ENCODE results near the gene DNM3.

The DNM3 gene

GRCh38 chr1:171805395-171806115, 35.7 kb upstream of the DNM3 start:
- Mint-ChIP-seq H3K36me3 (ENCODE audit: low read depth) (no peaks in the 10 kb centered on the region), H3K27ac (no peak overlapping the region), H3K27me3 (no peaks in the 10 kb centered on the region), H3K4me1 (ENCODE audit: low read depth) (peaks cover 13% of the 10 kb centered on the region), H3K4me3 (no peak overlapping the region), H3K9me3 (no peaks in the 10 kb centered on the region)

GRCh38 chr1:171807556-171807955, 33.7 kb upstream of the DNM3 start:
- peaks cover 13% of the 10 kb centered on the region for H3K4me1 Mint-ChIP-seq (ENCODE audit: low read depth)
- no peaks in the 10 kb centered on the region for H3K36me3 Mint-ChIP-seq (ENCODE audit: low read depth)
- H3K9me3 Mint-ChIP-seq, result no peaks in the 10 kb centered on the region
- H3K4me3 Mint-ChIP-seq, result no peak overlapping the region
- H3K27ac Mint-ChIP-seq, result no peak overlapping the region
- no peaks in the 10 kb centered on the region for H3K27me3 Mint-ChIP-seq

GRCh38 chr1:171809834-171810233, 31.5 kb upstream of the DNM3 start:
- Mint-ChIP-seq H3K36me3 (ENCODE audit: low read depth) (peaks cover 4% of the 10 kb centered on the region), H3K27me3 (no peaks in the 10 kb centered on the region), H3K9me3 (no peaks in the 10 kb centered on the region), H3K4me3 (no peak overlapping the region), H3K4me1 (ENCODE audit: low read depth) (peaks cover 16% of the 10 kb centered on the region), H3K27ac (no peak overlapping the region)

GRCh38 chr1:171811672-171812071, 29.6 kb upstream of the DNM3 start:
- H3K9me3 Mint-ChIP-seq, result no peaks in the 10 kb centered on the region
- no peaks in the 10 kb centered on the region for H3K27me3 Mint-ChIP-seq
- H3K4me3 Mint-ChIP-seq, result no peak overlapping the region
- H3K27ac Mint-ChIP-seq, result no peak overlapping the region
- H3K4me1 Mint-ChIP-seq (ENCODE audit: low read depth), result peaks cover 5% of the 10 kb centered on the region
- H3K36me3 Mint-ChIP-seq (ENCODE audit: low read depth), result peaks cover 4% of the 10 kb centered on the region

- Mint-ChIP-seq H3K4me3 (no peak overlapping the region), H3K27ac (no peak overlapping the region), H3K4me1 (ENCODE audit: low read depth) (peaks cover 18% of the 10 kb centered on the region), H3K27me3 (no peaks in the 10 kb centered on the region), H3K9me3 (no peaks in the 10 kb centered on the region), H3K36me3 (ENCODE audit: low read depth) (peaks cover 4% of the 10 kb centered on the region)
Observed at GRCh38 chr1:171814692-171815091, 26.6 kb upstream of the DNM3 start.

DNA sequence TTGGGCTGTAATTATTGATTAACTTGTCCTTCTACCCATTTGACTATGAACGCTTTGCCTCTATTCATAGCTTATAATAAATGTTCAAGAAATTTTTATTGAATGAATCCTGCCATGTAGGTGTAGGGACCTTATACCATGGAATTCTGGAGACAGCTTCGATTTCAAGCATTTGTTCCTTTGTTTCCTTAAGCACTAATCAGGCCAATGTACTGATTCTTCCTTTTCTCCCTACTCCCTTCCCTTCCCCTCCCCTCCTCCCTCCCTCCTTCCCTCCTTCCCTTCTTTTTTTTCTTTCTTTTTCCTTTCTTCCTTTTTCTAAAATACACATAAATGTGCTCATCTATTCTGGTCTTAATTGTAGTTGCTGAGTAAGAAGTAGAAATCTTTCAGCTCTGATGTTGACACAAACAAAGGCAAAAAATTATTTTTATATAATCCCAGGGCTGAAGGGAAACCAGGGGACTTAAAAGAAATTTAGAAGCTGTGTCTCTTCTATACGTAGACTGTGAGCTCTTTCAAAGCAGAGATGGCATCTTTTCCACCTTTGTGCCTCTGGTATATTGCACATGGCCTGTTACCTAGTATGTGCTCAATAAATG, 24.9 kb upstream of the DNM3 start:
- peaks cover 18% of the 10 kb centered on the region for H3K4me1 Mint-ChIP-seq (ENCODE audit: low read depth)
- no peak overlapping the region for H3K4me3 Mint-ChIP-seq
- peaks cover 4% of the 10 kb centered on the region for H3K36me3 Mint-ChIP-seq (ENCODE audit: low read depth)
- no peaks in the 10 kb centered on the region for H3K27me3 Mint-ChIP-seq
- H3K9me3 Mint-ChIP-seq, result no peaks in the 10 kb centered on the region
- H3K27ac Mint-ChIP-seq, result no peak overlapping the region

- Mint-ChIP-seq H3K36me3 (ENCODE audit: low read depth) (peaks cover 4% of the 10 kb centered on the region), H3K27me3 (no peaks in the 10 kb centered on the region), H3K4me3 (no peak overlapping the region), H3K27ac (peak overlapping the region; percentile 32), H3K4me1 (ENCODE audit: low read depth) (peaks cover 18% of the 10 kb centered on the region), H3K9me3 (no peaks in the 10 kb centered on the region)
Observed at GRCh38 chr1:171817511-171818265, 23.6 kb upstream of the DNM3 start.

DNA sequence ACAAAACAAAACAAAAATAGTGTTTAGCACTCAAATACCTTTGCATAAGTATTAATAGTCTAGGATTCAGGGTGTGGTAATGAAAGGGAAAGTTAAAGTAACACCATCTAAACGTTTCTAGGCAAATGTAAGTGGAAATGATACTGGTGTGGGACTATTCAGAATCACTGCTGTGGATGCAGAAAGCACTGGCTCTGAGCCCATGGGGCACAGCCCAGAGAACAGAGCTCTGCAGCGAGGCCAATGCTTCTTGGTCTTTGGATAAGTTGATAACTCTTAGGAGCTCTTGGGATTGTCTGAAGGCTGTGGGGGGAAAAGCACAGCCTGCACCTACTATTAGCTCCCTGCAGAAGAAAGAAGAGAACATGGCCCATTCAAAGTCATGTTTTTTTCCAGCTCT, 21.4 kb upstream of the DNM3 start:
- Mint-ChIP-seq H3K4me3 (no peak overlapping the region), H3K4me1 (ENCODE audit: low read depth) (peaks cover 14% of the 10 kb centered on the region), H3K27ac (no peak overlapping the region), H3K9me3 (peaks cover 2% of the 10 kb centered on the region), H3K36me3 (ENCODE audit: low read depth) (peaks cover 3% of the 10 kb centered on the region), H3K27me3 (no peaks in the 10 kb centered on the region)

- no peak overlapping the region for H3K27ac Mint-ChIP-seq
- H3K27me3 Mint-ChIP-seq, result no peaks in the 10 kb centered on the region
- no peaks in the 10 kb centered on the region for H3K4me1 Mint-ChIP-seq (ENCODE audit: low read depth)
- peaks cover 24% of the 10 kb centered on the region for H3K36me3 Mint-ChIP-seq (ENCODE audit: low read depth)
- no peak overlapping the region for H3K4me3 Mint-ChIP-seq
- peaks cover 32% of the 10 kb centered on the region for H3K9me3 Mint-ChIP-seq
Observed at GRCh38 chr1:171826973-171827372, 14.3 kb upstream of the DNM3 start.

GRCh38 chr1:171828794-171829193, 12.5 kb upstream of the DNM3 start:
- no peaks in the 10 kb centered on the region for H3K4me1 Mint-ChIP-seq (ENCODE audit: low read depth)
- H3K36me3 Mint-ChIP-seq (ENCODE audit: low read depth), result peaks cover 24% of the 10 kb centered on the region
- H3K9me3 Mint-ChIP-seq, result peaks cover 32% of the 10 kb centered on the region
- no peak overlapping the region for H3K27ac Mint-ChIP-seq
- no peaks in the 10 kb centered on the region for H3K27me3 Mint-ChIP-seq
- no peak overlapping the region for H3K4me3 Mint-ChIP-seq

- H3K27me3 Mint-ChIP-seq, result no peaks in the 10 kb centered on the region
- no peak overlapping the region for H3K27ac Mint-ChIP-seq
- no peak overlapping the region for H3K4me3 Mint-ChIP-seq
- H3K9me3 Mint-ChIP-seq, result peaks cover 7% of the 10 kb centered on the region
- no peaks in the 10 kb centered on the region for H3K4me1 Mint-ChIP-seq (ENCODE audit: low read depth)
- H3K36me3 Mint-ChIP-seq (ENCODE audit: low read depth), result peaks cover 6% of the 10 kb centered on the region
Observed at GRCh38 chr1:171833091-171833825, 8.0 kb upstream of the DNM3 start.

- H3K27ac Mint-ChIP-seq, result no peak overlapping the region
- no peaks in the 10 kb centered on the region for H3K27me3 Mint-ChIP-seq
- H3K36me3 Mint-ChIP-seq (ENCODE audit: low read depth), result no peaks in the 10 kb centered on the region
- no peak overlapping the region for H3K4me3 Mint-ChIP-seq
- no peaks in the 10 kb centered on the region for H3K4me1 Mint-ChIP-seq (ENCODE audit: low read depth)
- H3K9me3 Mint-ChIP-seq, result no peaks in the 10 kb centered on the region
Observed at GRCh38 chr1:171834821-171835220, 6.5 kb upstream of the DNM3 start.

- no peaks in the 10 kb centered on the region for H3K27me3 Mint-ChIP-seq
- H3K4me3 Mint-ChIP-seq, result no peak overlapping the region
- no peaks in the 10 kb centered on the region for H3K9me3 Mint-ChIP-seq
- H3K4me1 Mint-ChIP-seq (ENCODE audit: low read depth), result peaks cover 4% of the 10 kb centered on the region
- no peaks in the 10 kb centered on the region for H3K36me3 Mint-ChIP-seq (ENCODE audit: low read depth)
- H3K27ac Mint-ChIP-seq, result no peak overlapping the region
Observed at GRCh38 chr1:171835891-171836290, 5.4 kb upstream of the DNM3 start.

DNA sequence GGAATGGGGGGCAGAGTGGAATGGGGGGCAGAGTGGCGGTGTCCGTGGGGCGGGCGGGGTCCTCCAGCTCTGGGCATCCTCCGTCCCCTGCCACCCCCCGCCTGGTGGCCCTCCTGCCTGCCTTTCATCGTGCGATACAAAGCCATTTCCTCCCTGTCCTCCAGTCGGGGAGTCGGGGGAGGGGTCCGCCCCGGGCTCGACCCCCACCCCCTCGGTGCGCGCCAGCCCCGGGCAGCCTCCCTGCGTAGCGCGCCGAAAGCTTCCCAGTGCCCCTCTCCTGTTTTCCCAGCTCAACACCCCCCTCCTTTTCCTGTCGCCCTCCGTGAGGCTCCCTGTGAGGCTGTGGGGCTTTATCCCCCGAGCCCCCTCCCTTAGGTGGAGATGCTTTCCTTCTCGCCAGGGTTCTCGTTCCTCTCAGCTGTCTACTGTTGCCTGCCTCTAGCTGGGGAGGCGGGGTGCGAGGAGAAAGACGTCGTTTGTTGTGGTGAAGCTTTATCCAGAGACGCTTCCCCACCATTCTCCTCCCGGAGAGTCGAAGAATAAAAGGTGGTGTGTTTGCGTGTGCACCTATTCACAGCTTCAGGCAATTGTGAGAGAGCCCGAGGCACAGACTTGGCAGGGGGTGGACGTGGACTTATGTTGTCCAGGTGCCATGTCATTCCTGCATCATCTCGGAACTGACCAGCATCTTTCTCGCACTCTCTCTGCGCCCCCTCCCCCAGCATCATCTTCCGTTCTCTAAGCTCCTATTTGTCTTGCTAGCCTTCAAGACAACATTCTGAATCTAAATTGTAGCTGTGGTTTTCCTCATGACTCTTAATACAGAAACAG, 848 bp downstream of the DNM3 start:
- no peaks in the 10 kb centered on the region for H3K36me3 Mint-ChIP-seq (ENCODE audit: low read depth)
- peaks cover 21% of the 10 kb centered on the region for H3K27me3 Mint-ChIP-seq
- H3K9me3 Mint-ChIP-seq, result no peaks in the 10 kb centered on the region
- H3K4me1 Mint-ChIP-seq (ENCODE audit: low read depth), result peaks cover 16% of the 10 kb centered on the region
- H3K4me3 Mint-ChIP-seq, result peak overlapping the region; percentile 86
- H3K27ac Mint-ChIP-seq, result peak overlapping the region; percentile 28
